NCI-H1092 treated with DMSO at 0.1 percent for 48 hours (cell line): Measurements from ENCODE around the gene EPN3.
A peak's percentile ranks its signal among the peaks of the same experiment; 100 is the strongest.

ENCODE experiments used
- DNase-seq: peaks from one replicate; lab custom pipeline; 2025; lab: John Stamatoyannopoulos, UW

EPN3 gene

DNA sequence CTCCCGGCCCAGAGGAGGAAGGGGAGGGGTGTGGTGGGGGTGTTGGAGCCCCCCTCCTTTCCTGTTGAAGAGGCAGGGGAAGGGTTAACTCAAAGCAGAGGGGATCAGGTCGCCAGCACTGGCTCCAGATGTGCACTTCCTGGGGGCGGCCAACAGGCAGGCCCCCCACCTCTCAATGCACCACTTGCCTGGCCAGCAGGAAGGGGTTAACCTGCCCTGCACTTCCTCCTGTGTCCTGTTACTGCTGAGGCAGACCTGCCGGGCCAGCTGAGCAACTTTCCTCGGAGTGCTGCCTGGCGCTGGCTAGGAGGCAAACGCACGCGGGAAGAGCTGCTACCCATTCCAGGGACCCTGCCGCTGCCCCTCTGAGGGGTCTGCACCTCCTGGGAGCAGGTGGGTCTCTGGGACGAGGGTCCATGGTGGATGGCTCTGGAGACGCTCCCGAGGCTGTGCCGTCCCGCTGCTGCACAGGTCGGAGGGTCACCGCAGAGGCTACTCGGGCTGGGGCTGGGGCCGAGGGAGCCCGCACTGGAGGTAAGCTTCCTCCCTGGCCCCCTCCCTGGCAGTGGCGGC is at the start of gene EPN3:
EPN3 (plus strand) TSS at position 284 of the 573 bp plus-strand sequence. CDS start 3,822 bp downstream, outside the sequence.
- DNase-seq: no peak

- no peak for DNase-seq
Measured at GRCh38 chr17:50483266-50483665, 49.3 kb upstream of the EPN3 start.

DNA sequence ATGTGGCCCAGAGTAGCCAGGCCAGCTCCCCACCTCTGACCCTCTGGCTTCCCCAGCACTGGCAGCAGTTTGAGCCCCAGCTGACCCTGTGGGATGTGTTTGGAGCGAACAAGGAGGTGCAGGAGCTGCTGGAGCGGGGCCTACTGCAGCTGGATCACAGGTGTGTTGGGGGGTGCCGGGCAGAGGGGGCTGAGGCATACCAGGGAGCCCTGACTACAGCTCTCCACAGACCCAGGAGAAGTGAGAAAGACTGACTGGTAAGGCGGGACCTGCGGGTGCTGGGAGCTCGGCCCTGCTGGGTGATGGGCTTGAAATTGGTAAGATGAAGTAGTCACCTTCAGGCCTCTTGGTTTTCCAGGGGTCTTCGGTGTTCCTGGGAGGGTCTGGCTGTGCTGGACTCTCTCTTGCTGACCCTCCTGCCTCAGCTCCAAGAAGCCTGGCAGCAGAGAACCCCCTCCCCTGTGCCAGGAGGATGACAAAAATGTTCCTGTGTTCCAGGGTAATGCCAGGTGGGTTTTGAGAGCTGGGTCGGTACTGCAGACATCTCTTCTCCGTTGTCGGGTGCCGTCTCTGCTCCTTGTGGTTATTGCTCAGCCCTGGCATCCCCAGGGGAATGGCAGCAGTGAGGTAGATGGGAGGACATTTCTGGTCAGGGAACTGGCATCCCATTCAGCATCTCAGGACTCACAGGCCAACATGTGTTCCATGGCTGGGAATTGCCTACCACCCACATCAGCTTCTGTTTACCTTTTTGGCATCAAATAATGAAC is 48.0 kb upstream of the EPN3 start:
- DNase-seq: no peak

GRCh38 chr17:50487213-50488096 is 45.1 kb upstream of the EPN3 start:
- no peak for DNase-seq

GRCh38 chr17:50488880-50489279 is 43.7 kb upstream of the EPN3 start:
- no peak for DNase-seq

DNA sequence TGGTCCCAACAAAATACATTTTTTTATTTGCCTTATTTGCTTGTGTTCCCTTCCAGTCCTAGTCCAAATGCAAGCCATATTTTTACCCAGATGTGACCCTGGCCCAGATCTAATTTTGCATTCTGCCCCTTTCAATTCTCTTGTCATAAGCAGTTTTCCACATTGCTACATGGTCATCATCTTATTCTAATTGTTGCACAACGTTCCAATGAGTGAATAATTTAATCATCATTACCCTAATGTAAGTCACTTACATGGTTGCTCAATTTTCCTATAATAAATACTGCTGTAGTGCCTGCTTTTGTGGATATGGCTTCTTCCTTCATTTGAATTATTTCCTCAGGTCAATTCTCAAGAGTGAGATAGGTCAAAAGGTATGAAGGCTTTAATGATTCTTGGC is 41.0 kb upstream of the EPN3 start:
- no peak for DNase-seq

GRCh38 chr17:50492214-50492613 is 40.3 kb upstream of the EPN3 start:
- DNase-seq: no peak

DNA sequence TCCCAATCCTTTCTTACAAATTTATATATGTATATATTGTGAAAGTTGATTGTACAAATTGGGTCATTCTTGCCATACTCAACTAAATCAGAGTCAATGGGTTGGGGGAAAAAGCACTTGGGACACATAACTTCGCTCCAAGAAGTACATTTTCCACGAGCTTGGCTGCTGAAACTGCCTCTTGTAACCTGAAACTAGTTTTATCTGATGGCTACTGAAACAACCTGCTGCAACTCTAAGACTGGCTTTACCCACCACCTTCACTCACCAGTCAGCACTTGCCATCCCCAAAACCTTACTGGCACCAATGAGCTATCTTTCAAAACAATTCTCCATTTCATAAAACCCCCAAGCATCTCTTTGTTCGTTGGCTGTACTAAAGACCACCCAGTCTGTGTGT is 38.8 kb upstream of the EPN3 start:
- no peak for DNase-seq

DNA sequence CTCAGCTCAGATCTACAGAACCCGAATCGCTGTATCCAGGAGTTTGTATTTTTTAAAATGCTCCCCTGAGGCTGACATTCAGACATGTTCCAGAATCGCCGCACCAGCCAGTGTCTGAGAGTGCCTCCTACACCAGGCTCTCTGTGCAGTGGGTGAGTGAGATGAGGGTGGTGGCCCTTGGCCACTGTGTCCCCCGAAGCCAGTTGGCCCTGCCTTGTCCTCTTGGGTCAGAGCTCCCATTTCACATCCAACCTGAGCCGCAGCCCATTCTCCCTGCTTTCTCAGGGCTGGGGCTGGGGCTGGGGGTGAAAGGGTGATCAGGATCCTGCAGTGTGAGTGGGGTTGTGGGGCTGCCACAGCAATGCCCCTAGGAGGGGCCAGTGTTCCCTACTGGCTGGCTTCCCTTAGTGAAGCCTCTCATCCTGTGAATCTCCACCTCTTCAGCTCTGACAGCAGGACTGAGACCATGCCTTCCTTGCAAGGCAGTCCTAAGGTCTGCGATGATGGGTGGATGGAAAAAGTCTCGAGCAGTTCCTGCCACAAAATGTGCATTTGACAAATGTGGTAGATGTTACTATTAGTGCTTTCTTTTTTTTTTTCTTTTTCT is 37.2 kb upstream of the EPN3 start:
- no peak for DNase-seq

DNA sequence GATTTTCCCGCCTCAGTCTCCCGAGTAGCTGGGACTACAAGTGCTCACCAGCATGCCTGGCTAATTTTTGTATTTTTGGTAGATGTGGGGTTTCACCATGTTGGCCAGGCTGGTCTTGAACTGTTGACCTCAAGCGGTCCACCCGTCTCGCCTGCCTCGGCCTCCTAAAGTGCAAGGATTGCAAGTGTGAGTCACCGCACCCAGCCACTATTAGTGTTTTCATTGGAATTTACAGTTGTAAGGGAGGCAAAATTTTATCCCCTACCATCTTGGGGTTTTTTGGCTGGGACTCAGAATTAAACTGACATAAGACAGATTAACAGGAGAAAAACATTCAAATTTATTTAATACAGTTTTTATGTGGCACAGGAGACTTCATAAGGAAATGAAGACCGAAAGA is 36.6 kb upstream of the EPN3 start:
- no peak for DNase-seq

DNA sequence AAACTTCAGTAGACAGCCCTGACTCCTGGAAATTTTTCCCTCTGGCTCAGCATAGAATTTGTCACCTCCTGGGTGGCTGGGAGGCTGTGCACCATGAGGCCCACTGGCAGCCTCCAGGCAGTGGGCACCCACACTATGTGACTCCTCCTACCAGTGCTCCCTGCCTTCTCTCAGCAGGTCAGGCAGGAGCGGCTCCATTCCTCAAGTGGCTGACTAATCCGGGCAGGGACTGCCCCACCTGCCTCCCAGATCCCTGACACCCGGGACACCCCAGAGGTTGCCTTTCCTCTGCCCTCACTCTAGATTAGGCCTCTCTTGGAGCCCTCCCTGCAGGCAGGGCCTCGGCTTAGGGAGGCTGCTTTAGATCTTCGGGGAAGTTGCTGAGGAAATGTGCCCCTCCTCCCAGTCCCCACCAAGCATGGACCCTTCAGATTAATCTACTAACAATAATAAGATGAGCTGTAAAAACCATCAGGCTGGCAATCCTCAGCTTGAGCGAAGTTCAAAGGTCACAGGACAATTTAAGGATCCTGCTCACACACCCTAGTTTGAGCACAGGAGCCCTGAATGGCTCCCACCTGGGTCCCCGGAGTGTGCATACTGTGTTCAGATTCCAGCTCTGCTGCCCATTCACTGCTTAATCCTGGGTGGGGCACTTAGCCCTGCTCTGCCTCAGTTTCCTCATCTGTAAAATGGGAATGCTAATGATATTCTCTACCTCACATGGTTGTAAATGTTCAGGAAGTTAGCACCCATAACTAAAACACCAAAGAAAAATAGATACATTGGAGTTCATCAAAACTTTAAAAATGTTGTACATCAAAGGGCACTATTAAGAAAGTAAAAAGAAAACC is 34.3 kb upstream of the EPN3 start:
- DNase-seq: no peak

- DNase-seq: no peak
Measured at GRCh38 chr17:50499270-50499669, 33.3 kb upstream of the EPN3 start.

DNA sequence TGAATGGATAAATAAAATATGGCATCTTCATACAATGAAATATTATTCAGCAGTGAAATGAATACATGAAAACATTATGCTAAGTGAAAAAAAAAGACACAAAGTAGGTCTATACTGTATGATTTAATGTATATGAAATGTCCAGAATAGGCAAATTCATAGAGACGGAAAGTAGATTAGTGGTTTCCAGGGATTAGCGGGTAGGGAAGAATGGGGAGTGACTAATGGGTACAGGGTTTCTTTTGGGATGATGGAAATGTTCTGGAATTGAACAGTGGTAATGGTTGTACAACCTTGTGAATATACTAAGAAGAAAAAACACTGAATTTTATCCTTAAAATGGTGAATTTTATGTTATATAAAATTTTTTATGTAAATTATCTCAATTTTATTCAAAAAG is 32.8 kb upstream of the EPN3 start:
- DNase-seq: no peak

DNA sequence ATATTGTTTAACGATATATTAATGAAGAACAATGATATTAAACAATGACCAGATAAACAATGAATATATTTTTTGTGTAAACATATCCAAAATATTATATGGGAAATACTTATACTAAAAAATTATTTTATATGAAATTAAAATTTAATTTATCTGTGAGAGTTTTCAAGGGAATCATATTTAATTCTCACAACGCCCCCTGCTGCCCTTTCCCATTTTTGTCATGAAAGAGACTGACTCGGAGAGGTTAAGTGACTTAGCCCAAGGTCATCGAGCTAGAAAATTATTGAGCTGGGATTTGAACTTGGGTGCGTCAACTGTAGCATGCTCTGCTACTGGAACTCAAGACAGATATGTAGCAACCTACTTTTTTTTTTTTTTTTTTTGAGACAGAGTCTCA is 31.5 kb upstream of the EPN3 start:
- no peak for DNase-seq

DNA sequence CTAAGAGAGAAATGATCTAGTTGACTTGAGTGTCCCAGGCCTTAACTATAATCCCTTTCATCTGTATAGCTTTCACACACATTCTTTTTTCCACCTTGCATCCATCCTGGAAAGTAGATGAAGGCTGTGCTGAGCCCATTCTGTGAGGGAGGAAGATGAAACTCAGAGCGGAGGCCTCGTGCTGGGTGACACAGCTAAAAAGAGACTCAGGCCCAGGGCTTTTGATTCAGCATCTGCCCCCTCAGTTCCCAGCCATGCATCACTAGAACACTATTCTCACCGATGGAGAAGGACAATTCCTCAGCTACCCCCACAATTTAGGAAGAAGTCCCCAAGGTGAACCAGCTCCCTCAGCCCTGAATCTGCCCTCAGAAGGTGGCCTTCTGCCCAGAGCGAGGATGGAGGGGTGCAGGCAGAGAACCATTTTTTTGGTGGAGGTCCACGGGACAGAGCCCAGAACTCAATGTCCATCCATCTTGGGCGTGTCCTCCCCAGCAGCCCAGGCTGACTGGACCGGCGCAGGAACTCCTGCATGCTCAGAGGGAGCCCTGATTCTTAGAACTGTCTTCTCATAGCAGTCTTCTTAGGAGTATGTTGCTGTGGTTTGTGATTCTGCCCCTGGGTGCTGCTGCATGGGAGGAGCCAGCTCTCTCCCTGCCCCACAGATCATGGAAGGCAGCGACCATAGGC is 30.1 kb upstream of the EPN3 start:
- DNase-seq: no peak

- DNase-seq: no peak
Measured at GRCh38 chr17:50505591-50506130, 26.9 kb upstream of the EPN3 start.

- DNase-seq: no peak
Measured at GRCh38 chr17:50506298-50506697, 26.2 kb upstream of the EPN3 start.

DNA sequence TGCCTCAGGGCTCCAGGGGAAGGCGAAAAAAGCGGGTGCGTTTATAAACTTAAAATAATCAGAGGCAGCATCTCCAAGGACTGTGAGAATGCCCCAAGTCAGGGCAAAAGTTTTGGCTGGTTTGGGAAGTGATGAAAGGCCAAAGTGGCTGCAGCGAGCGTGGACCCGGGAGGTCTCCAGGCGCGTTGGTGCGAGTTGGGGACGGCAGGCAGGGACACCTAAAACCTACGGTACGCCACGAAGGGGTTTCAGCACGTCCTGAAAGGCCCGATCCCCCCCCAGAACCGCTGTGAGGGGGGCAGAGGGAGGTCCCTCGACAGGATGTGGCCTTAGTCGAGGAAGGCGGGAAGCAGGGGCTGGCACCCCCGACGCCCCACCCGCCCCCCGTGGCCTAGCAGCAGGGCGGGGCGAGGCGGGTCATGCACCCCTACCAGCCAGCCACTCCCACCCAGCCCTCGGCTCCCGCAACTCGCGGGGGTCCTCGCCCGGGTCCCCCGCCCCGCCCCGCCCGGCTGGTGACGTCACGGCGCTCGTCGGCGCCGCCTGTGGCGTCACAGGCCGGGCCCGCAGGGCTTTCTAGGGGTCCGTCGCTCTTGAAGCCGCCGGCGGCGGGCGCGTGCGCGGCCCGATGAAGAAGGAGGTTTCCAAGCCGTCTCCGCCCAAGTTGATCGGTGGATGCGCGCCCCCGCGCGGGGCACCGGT is 24.5 kb upstream of the EPN3 start, which contains the start of gene MYCBPAP:
MYCBPAP (plus strand) TSS at position 569 of the 702 bp plus-strand sequence. CDS start 236 bp downstream, outside the sequence.
- peak; percentile 65 for DNase-seq

GRCh38 chr17:50508573-50509460 is 23.7 kb upstream of the EPN3 start:
- no peak for DNase-seq
